ENCODE data around the gene UBXN7. TPM values are rescaled to one million over a fixed set of nuclear protein-coding genes. Genes with fewer than 3 reads are reported as not detected.
"Not testable (repeated sequence)": the region's sequence is repeated elsewhere in the genome, so short reads cannot be mapped to it uniquely, and the experiment has no call there.

The UBXN7 gene
- total RNA-seq, 1 donor from 2014 or later, result 18.7 TPM

GRCh38 chr3:196316799-196317686 is 115.2 kb downstream of the UBXN7 start:
- not testable (repeated sequence) for DNase-seq (ENCODE audit: low read depth, low spot score)

- DNase-seq (ENCODE audit: low read depth, low spot score), result no peak
Measured at GRCh38 chr3:196315821-196316220, 116.4 kb downstream of the UBXN7 start.

GRCh38 chr3:196314597-196314996 is 117.6 kb downstream of the UBXN7 start:
- no peak for DNase-seq (ENCODE audit: low read depth, low spot score)

- DNase-seq (ENCODE audit: low read depth, low spot score), result not testable (repeated sequence)
Measured at GRCh38 chr3:196314086-196314485, 118.1 kb downstream of the UBXN7 start.

GRCh38 chr3:196302960-196303359 is 129.3 kb downstream of the UBXN7 start:
- not testable (repeated sequence) for DNase-seq (ENCODE audit: low read depth, low spot score)

- DNase-seq (ENCODE audit: low read depth, low spot score), result not testable (repeated sequence)
Measured at GRCh38 chr3:196302551-196302950, 129.7 kb downstream of the UBXN7 start.

- DNase-seq (ENCODE audit: low read depth, low spot score), result no peak
Measured at GRCh38 chr3:196298521-196298920, 133.7 kb downstream of the UBXN7 start.

Other genes starting within 250 kb of the UBXN7 start
- not detected in 2 replicates for gene ZDHHC19, start 221.0 kb downstream of the UBXN7 start, total RNA-seq
- not detected in 2 replicates for gene SLC51A, start 215.9 kb downstream of the UBXN7 start, total RNA-seq
- 82.4 and 89.4 TPM in 2 replicates for gene PCYT1A, start 144.7 kb downstream of the UBXN7 start, total RNA-seq
- gene DYNLT2B, start 114.2 kb downstream of the UBXN7 start, total RNA-seq, result 11.5 and 12.3 TPM in 2 replicates
- not detected in 2 replicates for gene TM4SF19, start 94.0 kb downstream of the UBXN7 start, total RNA-seq
- gene RNF168, start 71.3 kb upstream of the UBXN7 start, total RNA-seq, result 26.4 and 32.4 TPM in 2 replicates
- 0.07 TPM in 1 of 2 replicates, not detected in the other for gene SMCO1, start 82.9 kb upstream of the UBXN7 start, total RNA-seq
- 8.7 and 12.3 TPM in 2 replicates for gene WDR53, start 136.1 kb upstream of the UBXN7 start, total RNA-seq
- gene FBXO45, start 136.2 kb upstream of the UBXN7 start, total RNA-seq, result 14.4 and 22.7 TPM in 2 replicates
- gene NRROS, start 207.3 kb upstream of the UBXN7 start, total RNA-seq, result 2.0 and 4.8 TPM in 2 replicates